OCI-LY7 (cell line): ENCODE measurements around the gene PDE6H. TPM values are rescaled to one million over a fixed set of nuclear protein-coding genes. Genes with fewer than 3 reads are reported as not detected.
A peak's percentile ranks its signal among the peaks of the same experiment; 100 is the strongest.

Experiments used
- BruUV-seq: library from RNA; stranded (reverse); fragments of 400-500 nt; replicated peaks from 2 replicates; lab custom pipeline; 2021; lab: Mats Ljungman, UMichigan
- CTCF ChIA-PET: fragments of 300-600 bp; sonication (Branson Sonifier 250); formaldehyde crosslinking; loops from one replicate; lab custom pipeline; 2022; ENCODE audit warnings: antibody characterized with exemption; ENCODE audit not compliant: unreplicated experiment; lab: Charles Lee
- POLR2A ChIA-PET: fragments of 300-600 bp; sonication (Branson Sonifier 250); formaldehyde crosslinking; loops from one replicate; lab custom pipeline; 2022; ENCODE audit warnings: antibody characterized with exemption; lab: Charles Lee
- DNase-seq: peaks from one replicate; pipeline ENCODE4 v3.0.0-alpha.2; 2015; ENCODE audit warnings: low spot score
- H2AFZ ChIP-seq: fragments of 200-600 bp; sonication (generic), shearing (Covaris generic); 2 replicates; pipeline ENCODE4 v1.6.1; 2014; ENCODE audit warnings: mild to moderate bottlenecking, antibody characterized with exemption, low read length, moderate library complexity
- H3K27ac ChIP-seq: fragments of 200-600 bp; sonication (generic); 2 replicates; pipeline ENCODE4 v1.5.1; 2014; ENCODE audit warnings: mixed run types, low read depth, mild to moderate bottlenecking, moderate library complexity, low read length, inconsistent platforms; ENCODE audit not compliant: poor library complexity, severe bottlenecking
- H3K36me3 ChIP-seq: fragments of 200-600 bp; sonication (generic); 2 replicates; pipeline ENCODE4 v1.6.1; 2014; ENCODE audit warnings: mild to moderate bottlenecking, antibody characterized with exemption, low read length, moderate library complexity, mixed read lengths; ENCODE audit not compliant: insufficient read depth
- H3K4me1 ChIP-seq: fragments of 200-600 bp; sonication (generic); 2 replicates; pipeline ENCODE4 v1.5.1; 2014; ENCODE audit warnings: mild to moderate bottlenecking, low read length; ENCODE audit not compliant: insufficient read depth, poor library complexity, severe bottlenecking
- H3K4me2 ChIP-seq: fragments of 200-600 bp; sonication (generic); 2 replicates; pipeline ENCODE4 v1.6.1; 2014; ENCODE audit warnings: mild to moderate bottlenecking, low read length
- H3K4me3 ChIP-seq: fragments of 200-600 bp; sonication (generic); 2 replicates; pipeline ENCODE4 v1.5.1; 2014; ENCODE audit warnings: mild to moderate bottlenecking, low read depth, low read length; ENCODE audit not compliant: poor library complexity, severe bottlenecking
- H3K79me2 ChIP-seq: fragments of 200-600 bp; sonication (generic); 2 replicates; pipeline ENCODE4 v1.6.1; 2016; ENCODE audit warnings: low read depth, mild to moderate bottlenecking, low read length, moderate library complexity, mixed read lengths; ENCODE audit not compliant: insufficient read depth
- H3K9me2 ChIP-seq: fragments of 200-600 bp; sonication (generic); 2 replicates; pipeline ENCODE4 v1.6.1; 2016; ENCODE audit warnings: mild to moderate bottlenecking, low read length, mixed read lengths; ENCODE audit not compliant: insufficient read depth
- H3K9me3 ChIP-seq: fragments of 200-600 bp; sonication (generic); 2 replicates; pipeline ENCODE4 v1.6.1; 2014; ENCODE audit warnings: mild to moderate bottlenecking, mixed run types, low read length, mixed read lengths
- H4K20me1 ChIP-seq: fragments of 200-600 bp; sonication (generic); 2 replicates; pipeline ENCODE4 v1.6.1; 2014; ENCODE audit warnings: mild to moderate bottlenecking, antibody characterized with exemption, low read length, moderate library complexity, mixed read lengths; ENCODE audit not compliant: insufficient read depth
- CTCF ChIP-seq: fragments of 200-600 bp; sonication (generic); conservative IDR thresholded peaks from 2 replicates; pipeline ENCODE4 v1.5.1; 2014; ENCODE audit warnings: mild to moderate bottlenecking, antibody characterized with exemption, low read length, moderate library complexity, mixed read lengths
- EZH2phosphoT487 ChIP-seq: fragments of 200-600 bp; sonication (generic); IDR thresholded peaks from 2 replicates; pipeline ENCODE4 v1.6.1; 2018; ENCODE audit warnings: low read depth, borderline replicate concordance, mild to moderate bottlenecking, mixed run types, antibody characterized with exemption, low read length, moderate library complexity, mixed read lengths
- intact Hi-C: fragments of 100-400 bp; cut with micrococcal nuclease; formaldehyde crosslinking; loops from one replicate; pipeline ENCODE4 v1.10.0; 2022; ENCODE audit not compliant: unreplicated experiment
- total RNA-seq, 2 experiments: library from RNA; depleted of rRNA in 1 of 2; stranded (reverse); fragments of >200 nt in 1 of 2; shearing (Covaris generic) in 1 of 2; gene quantifications; 2 replicates each; pipeline ENCODE4 v1.2.3, GENCODE V29; 2014 to 2022

PDE6H gene
- total RNA-seq, 2 experiments from 2014 or later: not detected

- Histone ChIP-seq H2AFZ (no peak overlapping the region), H4K20me1 (no peaks in the 10 kb centered on the region), H3K4me2 (no peak overlapping the region), H3K79me2 (peaks cover 8% of the 10 kb centered on the region; the same call in 1 of the 2 replicates), H3K36me3 (peaks cover 93% of the 10 kb centered on the region), H3K9me3 (no peaks in the 10 kb centered on the region; the same call in 1 of the 2 replicates), H3K27ac (no peak overlapping the region), H3K4me3 (no peak overlapping the region), H3K4me1 (peaks cover 5% of the 10 kb centered on the region), H3K9me2 (no peaks in the 10 kb centered on the region)
- intact Hi-C loops: no loop called here
- TF ChIP-seq CTCF: no peak
- TF ChIP-seq EZH2phosphoT487: no peak
- CTCF ChIA-PET: no interaction called here
- no TSS peak for BruUV-seq
- DNase-seq: no peak
- POLR2A ChIA-PET: interaction anchor here (0.6 to 1.7 kb wide), 5 partner anchors 9 to 973 kb away, joined by 3 to 5 read pairs (median 3); no protein-coding TSS in a partner anchor
These were observed 31.5 kb upstream of the PDE6H start for GRCh38 chr12:14941369-14941768.

- BruUV-seq: TSS peak; percentile 92
- H4K20me1 ChIP-seq: no peaks in the 10 kb centered on the region
- no peak overlapping the region for H3K27ac ChIP-seq
- no peak overlapping the region for H3K4me3 ChIP-seq
- peaks cover 5% of the 10 kb centered on the region for H3K4me1 ChIP-seq
- ChIA-PET CTCF (no interaction called here), POLR2A (interaction anchor here (0.6 to 1.7 kb wide), 2 partner anchors 15 to 972 kb away, joined by 3 to 5 read pairs; no protein-coding TSS in a partner anchor)
- H3K36me3 ChIP-seq: peaks cover 93% of the 10 kb centered on the region
- TF ChIP-seq CTCF (no peak), EZH2phosphoT487 (no peak)
- peaks cover 18% of the 10 kb centered on the region; the same call in 1 of the 2 replicates for H3K79me2 ChIP-seq
- H2AFZ ChIP-seq: no peak overlapping the region
- H3K9me2 ChIP-seq: no peaks in the 10 kb centered on the region
- DNase-seq: no peak
- intact Hi-C loops: no loop called here
- H3K4me2 ChIP-seq: no peak overlapping the region
- H3K9me3 ChIP-seq: no peaks in the 10 kb centered on the region; the same call in 1 of the 2 replicates
These were observed 30.5 kb upstream of the PDE6H start for GRCh38 chr12:14942196-14942931.

- H3K4me2 ChIP-seq: no peak overlapping the region
- peaks cover 2% of the 10 kb centered on the region; the same call in 1 of the 2 replicates for H4K20me1 ChIP-seq
- intact Hi-C loops: no loop called here
- peaks cover 95% of the 10 kb centered on the region for H3K36me3 ChIP-seq
- H3K4me3 ChIP-seq: no peak overlapping the region
- no peak overlapping the region for H3K27ac ChIP-seq
- H2AFZ ChIP-seq: no peak overlapping the region
- no peaks in the 10 kb centered on the region for H3K9me3 ChIP-seq
- no peak for DNase-seq
- H3K4me1 ChIP-seq: peaks cover 36% of the 10 kb centered on the region
- peaks cover 55% of the 10 kb centered on the region for H3K79me2 ChIP-seq
- TF ChIP-seq EZH2phosphoT487: no peak
- no peak for TF ChIP-seq CTCF
- ChIA-PET POLR2A (interaction anchor here (0.6 to 1.6 kb wide), 3 partner anchors 20 to 86 kb away, joined by 3 read pairs; no protein-coding TSS in a partner anchor), CTCF (no interaction called here)
- no peaks in the 10 kb centered on the region for H3K9me2 ChIP-seq
- BruUV-seq: no TSS peak
These were observed 26.7 kb upstream of the PDE6H start for GRCh38 chr12:14946162-14946561.
